Measurements from ENCODE around the gene POLR3K.

- TF ChIP-seq, protein P1, sequence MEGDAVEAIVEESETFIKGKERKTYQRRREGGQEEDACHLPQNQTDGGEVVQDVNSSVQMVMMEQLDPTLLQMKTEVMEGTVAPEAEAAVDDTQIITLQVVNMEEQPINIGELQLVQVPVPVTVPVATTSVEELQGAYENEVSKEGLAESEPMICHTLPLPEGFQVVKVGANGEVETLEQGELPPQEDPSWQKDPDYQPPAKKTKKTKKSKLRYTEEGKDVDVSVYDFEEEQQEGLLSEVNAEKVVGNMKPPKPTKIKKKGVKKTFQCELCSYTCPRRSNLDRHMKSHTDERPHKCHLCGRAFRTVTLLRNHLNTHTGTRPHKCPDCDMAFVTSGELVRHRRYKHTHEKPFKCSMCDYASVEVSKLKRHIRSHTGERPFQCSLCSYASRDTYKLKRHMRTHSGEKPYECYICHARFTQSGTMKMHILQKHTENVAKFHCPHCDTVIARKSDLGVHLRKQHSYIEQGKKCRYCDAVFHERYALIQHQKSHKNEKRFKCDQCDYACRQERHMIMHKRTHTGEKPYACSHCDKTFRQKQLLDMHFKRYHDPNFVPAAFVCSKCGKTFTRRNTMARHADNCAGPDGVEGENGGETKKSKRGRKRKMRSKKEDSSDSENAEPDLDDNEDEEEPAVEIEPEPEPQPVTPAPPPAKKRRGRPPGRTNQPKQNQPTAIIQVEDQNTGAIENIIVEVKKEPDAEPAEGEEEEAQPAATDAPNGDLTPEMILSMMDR (IDR thresholded peaks at IDR 0.05; ENCODE audit: insufficient read depth, low read depth, low read length): no peak
- no peak for TF ChIP-seq EZH2 (IDR thresholded peaks at IDR 0.05; ENCODE audit: insufficient read depth, low read length)
These were observed 26.0 kb upstream of the POLR3K start for GRCh38 chr16:79151-80054.
